Activated T-cell treated with anti-CD3 and anti-CD28 coated beads, Interleukin-2, amount 50 U/mL, for 72 hours (primary cell): Measurements from ENCODE around the gene GSTA3. TPM values are rescaled to one million over a fixed set of nuclear protein-coding genes. Genes with fewer than 3 reads are reported as not detected.
"Not testable (repeated sequence)": the region's sequence is repeated elsewhere in the genome, so short reads cannot be mapped to it uniquely, and the experiment has no call there.

ENCODE experiments used
- ATAC-seq, 2 donors: fragments of 150-1000 bp; cut with Tn5 transposase; replicated peaks in 1 of 2; 2 replicates each; pipeline ENCODE4 v1.10.0; 2021; ENCODE audit warnings: moderate library complexity in 2 of 2, mild to moderate bottlenecking in 1 of 2
- DNase-seq, 2 donors: peaks; one replicate each; pipeline ENCODE4 v3.0.0; 2021 to 2022; ENCODE audit warnings: mixed read lengths in 1 of 2
- H3K27ac Mint-ChIP-seq: one replicate; pipeline ENCODE4 v1.8.0; 2022; ENCODE audit warnings: mild to moderate bottlenecking, moderate library complexity, mixed read lengths
- H3K27me3 Mint-ChIP-seq: one replicate; pipeline ENCODE4 v1.8.0; 2022; ENCODE audit warnings: low read depth, mixed read lengths
- H3K36me3 Mint-ChIP-seq, 2 donors: one replicate each; pipeline ENCODE4 v1.8.0; 2022; ENCODE audit warnings: mixed read lengths in 2 of 2, mild to moderate bottlenecking in 1 of 2; ENCODE audit not compliant: insufficient read depth in 2 of 2
- H3K4me1 Mint-ChIP-seq: one replicate; pipeline ENCODE4 v1.8.0; 2022; ENCODE audit warnings: low read depth, mixed read lengths
- H3K4me3 Mint-ChIP-seq, 2 donors: one replicate each; pipeline ENCODE4 v1.8.0; 2022; ENCODE audit warnings: mild to moderate bottlenecking in 2 of 2, mixed read lengths in 2 of 2, moderate library complexity in 2 of 2
- H3K9me3 Mint-ChIP-seq, 2 donors: one replicate each; pipeline ENCODE4 v1.8.0; 2022; ENCODE audit warnings: mixed read lengths in 2 of 2
- total RNA-seq, 2 donors: library from RNA; stranded (reverse); gene quantifications; one replicate each; pipeline ENCODE4 v1.2.3, GENCODE V29; 2022

Gene GSTA3
- total RNA-seq, 2 donors from 2014 or later: not detected

GRCh38 chr6:52925919-52926792 is 16.7 kb upstream of the GSTA3 start:
- Mint-ChIP-seq H3K36me3 (no peaks in the 10 kb centered on the region), H3K4me3 (no peak overlapping the region)

GRCh38 chr6:52925042-52925441 is 15.5 kb upstream of the GSTA3 start:
- no peak overlapping the region for H3K4me3 Mint-ChIP-seq

More at GRCh38 chr6:52925919-52926792, 16.7 kb upstream of the GSTA3 start:
- Mint-ChIP-seq H3K27ac (no peak overlapping the region), H3K9me3 (peaks cover 0 to 1% of the 10 kb centered on the region in 2 donors), H3K4me1 (no peaks in the 10 kb centered on the region), H3K27me3 (peaks cover 16% of the 10 kb centered on the region)
- no peak for DNase-seq
- no peak for ATAC-seq

GRCh38 chr6:52923689-52924088 is 14.2 kb upstream of the GSTA3 start:
- not testable (repeated sequence) for H3K9me3 Mint-ChIP-seq, DNase-seq, H3K27ac Mint-ChIP-seq, H3K4me1 Mint-ChIP-seq, H3K36me3 Mint-ChIP-seq, H3K4me3 Mint-ChIP-seq, ATAC-seq
- peaks cover 22% of the 10 kb centered on the region for H3K27me3 Mint-ChIP-seq

More at GRCh38 chr6:52925042-52925441, 15.5 kb upstream of the GSTA3 start:
- no peaks in the 10 kb centered on the region for H3K36me3 Mint-ChIP-seq
- H3K4me1 Mint-ChIP-seq: no peaks in the 10 kb centered on the region
- peaks cover 0 to 1% of the 10 kb centered on the region in 2 donors for H3K9me3 Mint-ChIP-seq
- DNase-seq (no peak), ATAC-seq (no peak)
- no peak overlapping the region for H3K27ac Mint-ChIP-seq
- H3K27me3 Mint-ChIP-seq: peaks cover 21% of the 10 kb centered on the region

- no peaks in the 10 kb centered on the region for H3K36me3 Mint-ChIP-seq
- no peak for DNase-seq
- no peaks in the 10 kb centered on the region for H3K4me1 Mint-ChIP-seq
- no peak overlapping the region for H3K4me3 Mint-ChIP-seq
- H3K27ac Mint-ChIP-seq: no peak overlapping the region
- no peaks in the 10 kb centered on the region for H3K9me3 Mint-ChIP-seq
- no peak for ATAC-seq
- peaks cover 16% of the 10 kb centered on the region for H3K27me3 Mint-ChIP-seq
Observed at GRCh38 chr6:52922161-52922560, 12.7 kb upstream of the GSTA3 start.

- no peak overlapping the region for H3K4me3 Mint-ChIP-seq
- H3K4me1 Mint-ChIP-seq: no peaks in the 10 kb centered on the region
- DNase-seq (no peak), ATAC-seq (no peak)
- peaks cover 12% of the 10 kb centered on the region for H3K27me3 Mint-ChIP-seq
- no peaks in the 10 kb centered on the region for H3K36me3 Mint-ChIP-seq
- H3K27ac Mint-ChIP-seq: no peak overlapping the region
- no peaks in the 10 kb centered on the region for H3K9me3 Mint-ChIP-seq
Observed at GRCh38 chr6:52921743-52922142, 12.2 kb upstream of the GSTA3 start.

- peaks cover 11% of the 10 kb centered on the region for H3K27me3 Mint-ChIP-seq
Observed at GRCh38 chr6:52919511-52919910, 10.0 kb upstream of the GSTA3 start.

GRCh38 chr6:52918771-52919170 is 9.3 kb upstream of the GSTA3 start:
- H3K36me3 Mint-ChIP-seq, H3K9me3 Mint-ChIP-seq, DNase-seq, H3K4me1 Mint-ChIP-seq, ATAC-seq, H3K27ac Mint-ChIP-seq, H3K4me3 Mint-ChIP-seq, H3K27me3 Mint-ChIP-seq: not testable (repeated sequence)

More at GRCh38 chr6:52919511-52919910, 10.0 kb upstream of the GSTA3 start:
- not testable (repeated sequence) for H3K4me1 Mint-ChIP-seq, DNase-seq, H3K27ac Mint-ChIP-seq, ATAC-seq, H3K4me3 Mint-ChIP-seq, H3K9me3 Mint-ChIP-seq, H3K36me3 Mint-ChIP-seq

- H3K36me3 Mint-ChIP-seq, H3K27me3 Mint-ChIP-seq, H3K4me3 Mint-ChIP-seq, DNase-seq, H3K9me3 Mint-ChIP-seq, H3K27ac Mint-ChIP-seq, ATAC-seq, H3K4me1 Mint-ChIP-seq: not testable (repeated sequence)
Observed at GRCh38 chr6:52918027-52918686, 8.7 kb upstream of the GSTA3 start.

- no peak for DNase-seq
- H3K36me3 Mint-ChIP-seq: no peaks in the 10 kb centered on the region
- H3K27me3 Mint-ChIP-seq: no peaks in the 10 kb centered on the region
Observed at GRCh38 chr6:52914516-52914915, 5.0 kb upstream of the GSTA3 start.

GRCh38 chr6:52910091-52910490 is 593 bp upstream of the GSTA3 start:
- ATAC-seq (no peak), DNase-seq (no peak)
- no peak overlapping the region for H3K4me3 Mint-ChIP-seq
- peaks cover 7% of the 10 kb centered on the region for H3K27me3 Mint-ChIP-seq
- H3K27ac Mint-ChIP-seq: no peak overlapping the region
- no peaks in the 10 kb centered on the region for H3K4me1 Mint-ChIP-seq
- no peaks in the 10 kb centered on the region for H3K9me3 Mint-ChIP-seq
- H3K36me3 Mint-ChIP-seq: no peaks in the 10 kb centered on the region

More at GRCh38 chr6:52914516-52914915, 5.0 kb upstream of the GSTA3 start:
- Mint-ChIP-seq H3K27ac (no peak overlapping the region), H3K4me3 (no peak overlapping the region), H3K9me3 (no peaks in the 10 kb centered on the region), H3K4me1 (no peaks in the 10 kb centered on the region)
- ATAC-seq: no peak

GRCh38 chr6:52909131-52909530 is 367 bp downstream of the GSTA3 start:
- Mint-ChIP-seq H3K27ac (no peak overlapping the region), H3K36me3 (no peaks in the 10 kb centered on the region), H3K27me3 (peaks cover 7% of the 10 kb centered on the region), H3K9me3 (no peaks in the 10 kb centered on the region), H3K4me1 (no peaks in the 10 kb centered on the region), H3K4me3 (no peak overlapping the region)
- no peak for ATAC-seq
- no peak for DNase-seq

- no peak overlapping the region for H3K4me3 Mint-ChIP-seq
Observed at GRCh38 chr6:52908526-52908925, 972 bp downstream of the GSTA3 start.

GRCh38 chr6:52904562-52905279 is 4.8 kb downstream of the GSTA3 start:
- H3K36me3 Mint-ChIP-seq: no peaks in the 10 kb centered on the region
- DNase-seq: no peak
- ATAC-seq: peak in 1 of 2 donors; percentile 43

More at GRCh38 chr6:52908526-52908925, 972 bp downstream of the GSTA3 start:
- H3K9me3 Mint-ChIP-seq: no peaks in the 10 kb centered on the region
- no peaks in the 10 kb centered on the region for H3K36me3 Mint-ChIP-seq
- ATAC-seq: no peak
- H3K27me3 Mint-ChIP-seq: peaks cover 7% of the 10 kb centered on the region
- DNase-seq: no peak
- H3K27ac Mint-ChIP-seq: no peak overlapping the region
- no peaks in the 10 kb centered on the region for H3K4me1 Mint-ChIP-seq

More at GRCh38 chr6:52904562-52905279, 4.8 kb downstream of the GSTA3 start:
- peaks cover 15% of the 10 kb centered on the region for H3K27me3 Mint-ChIP-seq
- no peak overlapping the region for H3K27ac Mint-ChIP-seq
- no peaks in the 10 kb centered on the region for H3K9me3 Mint-ChIP-seq
- no peaks in the 10 kb centered on the region for H3K4me1 Mint-ChIP-seq
- H3K4me3 Mint-ChIP-seq: no peak overlapping the region
